ENCODE data around the gene ALOX12B.
"Not testable (repeated sequence)": the region's sequence is repeated elsewhere in the genome, so short reads cannot be mapped to it uniquely, and the experiment has no call there.

The ALOX12B gene

DNA sequence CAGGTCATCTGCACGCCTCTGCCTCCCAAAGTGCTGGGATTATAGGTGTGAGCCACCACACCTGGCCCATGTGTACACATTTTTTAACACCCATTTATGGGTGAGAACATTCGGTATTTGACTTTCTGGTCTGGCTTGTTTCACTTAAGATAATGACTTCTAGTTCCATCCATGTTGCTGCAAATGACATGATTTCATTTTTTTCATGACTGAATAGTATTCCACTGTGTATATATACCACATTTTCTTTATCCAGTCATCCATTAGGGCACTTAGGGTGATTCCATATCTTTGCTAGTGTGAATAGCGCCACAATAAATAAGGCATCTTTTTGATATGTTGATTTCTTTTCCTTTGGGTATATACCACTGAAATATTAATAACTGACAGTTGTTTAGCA lies 5.6 kb downstream of the ALOX12B start:
- H3K4me1 ChIP-seq (ENCODE audit: control insufficient read depth, insufficient read depth, low read length, poor library complexity, severe bottlenecking): no peaks in the 10 kb centered on the region
- H3K27ac ChIP-seq (ENCODE audit: low read depth, low read length, severe bottlenecking): no peak overlapping the region
- WGBS, 2 experiments (ENCODE audit: insufficient coverage in 2 of 2): 75% methylated on average over 1 of the region's 3 CpGs; no CpG with 5 or more reads in 1 of the 2 experiments
- H3K36me3 ChIP-seq (ENCODE audit: control insufficient read depth, insufficient read depth, low read length): no peaks in the 10 kb centered on the region
- no peaks in the 10 kb centered on the region for H3K9me3 ChIP-seq (ENCODE audit: control insufficient read depth, low read length)
- H3K4me3 ChIP-seq (ENCODE audit: extremely low read depth, insufficient read depth, low read length, poor library complexity, severe bottlenecking): no peak overlapping the region

DNA sequence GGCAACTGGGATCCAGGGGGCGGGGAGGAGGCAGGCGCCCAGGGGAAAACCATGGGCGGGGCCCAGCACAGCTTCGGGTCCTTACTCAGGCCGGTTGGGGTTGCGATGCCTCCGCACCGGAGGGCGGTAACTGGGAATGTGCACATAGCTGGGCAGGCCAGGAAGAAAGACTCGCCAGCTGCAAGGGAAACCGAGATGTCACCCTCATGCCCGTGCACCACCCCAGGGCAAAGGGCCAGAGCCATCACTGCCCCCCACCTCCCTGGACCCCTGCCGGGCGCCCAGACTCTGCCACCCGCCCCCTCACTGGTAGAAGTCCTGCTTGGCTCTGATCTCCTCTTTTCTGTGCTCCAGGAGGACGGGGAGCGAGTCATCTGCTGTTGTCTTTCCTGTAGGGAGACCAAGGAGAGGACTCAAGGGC lies 6.7 kb downstream of the ALOX12B start:
- Histone ChIP-seq H3K4me1 (ENCODE audit: control insufficient read depth, insufficient read depth, low read length, poor library complexity, severe bottlenecking) (no peaks in the 10 kb centered on the region), H3K27ac (ENCODE audit: low read depth, low read length, severe bottlenecking) (no peak overlapping the region), H3K9me3 (ENCODE audit: control insufficient read depth, low read length) (no peaks in the 10 kb centered on the region), H3K4me3 (ENCODE audit: extremely low read depth, insufficient read depth, low read length, poor library complexity, severe bottlenecking) (no peak overlapping the region), H3K36me3 (ENCODE audit: control insufficient read depth, insufficient read depth, low read length) (no peaks in the 10 kb centered on the region)
- 78 to 80% methylated on average over 6 to 16 of the region's 17 CpGs for WGBS, 2 experiments (ENCODE audit: insufficient coverage in 2 of 2)

- peak overlapping the region; percentile 37 for H3K4me3 ChIP-seq (ENCODE audit: extremely low read depth, insufficient read depth, low read length, poor library complexity, severe bottlenecking)
- WGBS, 2 experiments (ENCODE audit: insufficient coverage in 2 of 2): 37 to 50% methylated on average over 21 to 22 of the region's 25 CpGs
- H3K9me3 ChIP-seq (ENCODE audit: control insufficient read depth, low read length): no peaks in the 10 kb centered on the region
- no peaks in the 10 kb centered on the region for H3K4me1 ChIP-seq (ENCODE audit: control insufficient read depth, insufficient read depth, low read length, poor library complexity, severe bottlenecking)
- H3K27ac ChIP-seq (ENCODE audit: low read depth, low read length, severe bottlenecking): no peak overlapping the region
- no peaks in the 10 kb centered on the region for H3K36me3 ChIP-seq (ENCODE audit: control insufficient read depth, insufficient read depth, low read length)
These were observed 7.2 kb downstream of the ALOX12B start for GRCh38 chr17:8080208-8080798.

DNA sequence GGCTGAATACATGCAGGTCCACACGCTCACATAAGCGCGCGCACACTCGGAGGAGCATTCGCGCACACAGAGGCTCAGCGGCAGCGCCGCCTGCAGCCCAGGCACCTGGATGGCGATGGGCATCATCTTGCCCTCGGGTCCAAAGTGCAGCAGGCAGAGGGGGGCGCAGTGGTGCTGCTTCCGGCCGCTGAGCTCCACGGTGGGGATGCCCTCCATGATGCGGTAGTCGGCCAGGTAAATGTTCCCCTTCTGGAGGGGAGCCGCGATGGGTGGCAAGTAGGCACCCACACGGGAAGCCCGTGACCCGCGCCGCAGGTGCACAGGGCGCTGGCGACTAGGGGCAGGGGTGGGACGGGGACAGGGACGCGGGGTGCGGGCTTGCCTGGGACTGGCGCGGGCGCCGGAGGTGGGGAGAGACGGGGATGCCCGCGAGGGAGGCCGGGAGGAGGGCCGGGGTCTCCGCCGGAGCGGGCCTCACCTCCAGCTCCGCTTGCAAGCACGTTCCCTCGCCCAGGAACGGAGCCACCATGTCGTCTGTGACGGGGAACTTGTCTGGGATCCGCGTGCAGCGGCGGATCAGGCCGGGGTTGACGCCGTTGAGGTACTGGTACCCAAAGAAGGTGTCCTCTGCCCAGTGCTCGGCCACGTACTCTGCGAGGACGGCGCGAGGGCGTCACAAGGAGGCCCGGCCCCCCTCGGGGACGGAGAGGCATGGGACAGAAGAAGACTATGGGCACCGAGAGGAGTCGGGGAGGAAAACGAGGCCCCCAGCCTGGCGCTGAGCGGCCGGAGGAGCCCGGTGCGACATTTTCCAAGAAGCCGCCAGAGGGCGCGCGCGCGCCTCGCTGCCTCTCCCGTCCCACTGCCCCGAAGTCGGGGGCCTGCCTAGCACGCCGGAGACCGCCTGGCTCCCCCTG lies 8.0 kb downstream of the ALOX12B start:
- no peaks in the 10 kb centered on the region for H3K36me3 ChIP-seq (ENCODE audit: control insufficient read depth, insufficient read depth, low read length)
- H3K9me3 ChIP-seq (ENCODE audit: control insufficient read depth, low read length): no peaks in the 10 kb centered on the region
- H3K27ac ChIP-seq (ENCODE audit: low read depth, low read length, severe bottlenecking): no peak overlapping the region
- H3K4me1 ChIP-seq (ENCODE audit: control insufficient read depth, insufficient read depth, low read length, poor library complexity, severe bottlenecking): no peaks in the 10 kb centered on the region
- H3K4me3 ChIP-seq (ENCODE audit: extremely low read depth, insufficient read depth, low read length, poor library complexity, severe bottlenecking): peak overlapping the region; percentile 37
- WGBS, 2 experiments (ENCODE audit: insufficient coverage in 2 of 2): 2% methylated on average over 82 to 87 of the region's 87 CpGs

DNA sequence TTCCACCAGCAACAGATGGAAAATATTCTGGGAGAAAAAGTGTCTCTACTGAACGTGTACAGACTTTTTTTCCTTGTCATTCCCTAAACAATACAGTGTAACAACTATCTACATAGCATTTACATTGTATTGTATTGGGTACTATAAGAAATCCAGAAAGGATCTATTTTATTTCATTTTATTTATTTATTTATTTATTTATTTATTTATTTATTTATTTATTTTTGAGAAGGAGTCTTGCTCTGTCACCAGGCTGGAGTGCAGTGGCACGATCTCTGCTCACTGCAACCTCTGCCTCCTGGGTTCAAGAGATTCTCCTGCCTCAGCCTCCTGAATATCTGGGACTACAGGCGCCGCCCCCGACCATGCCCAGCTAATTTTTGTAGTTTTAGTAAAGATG lies 9.6 kb downstream of the ALOX12B start:
- not testable (repeated sequence) for H3K36me3 ChIP-seq (ENCODE audit: control insufficient read depth, insufficient read depth, low read length); H3K4me1 ChIP-seq (ENCODE audit: control insufficient read depth, insufficient read depth, low read length, poor library complexity, severe bottlenecking); H3K27ac ChIP-seq (ENCODE audit: low read depth, low read length, severe bottlenecking); H3K9me3 ChIP-seq (ENCODE audit: control insufficient read depth, low read length); H3K4me3 ChIP-seq (ENCODE audit: extremely low read depth, insufficient read depth, low read length, poor library complexity, severe bottlenecking)
- 84 to 100% methylated on average over 2 to 4 of the region's 5 CpGs for WGBS, 2 experiments (ENCODE audit: insufficient coverage in 2 of 2)

DNA sequence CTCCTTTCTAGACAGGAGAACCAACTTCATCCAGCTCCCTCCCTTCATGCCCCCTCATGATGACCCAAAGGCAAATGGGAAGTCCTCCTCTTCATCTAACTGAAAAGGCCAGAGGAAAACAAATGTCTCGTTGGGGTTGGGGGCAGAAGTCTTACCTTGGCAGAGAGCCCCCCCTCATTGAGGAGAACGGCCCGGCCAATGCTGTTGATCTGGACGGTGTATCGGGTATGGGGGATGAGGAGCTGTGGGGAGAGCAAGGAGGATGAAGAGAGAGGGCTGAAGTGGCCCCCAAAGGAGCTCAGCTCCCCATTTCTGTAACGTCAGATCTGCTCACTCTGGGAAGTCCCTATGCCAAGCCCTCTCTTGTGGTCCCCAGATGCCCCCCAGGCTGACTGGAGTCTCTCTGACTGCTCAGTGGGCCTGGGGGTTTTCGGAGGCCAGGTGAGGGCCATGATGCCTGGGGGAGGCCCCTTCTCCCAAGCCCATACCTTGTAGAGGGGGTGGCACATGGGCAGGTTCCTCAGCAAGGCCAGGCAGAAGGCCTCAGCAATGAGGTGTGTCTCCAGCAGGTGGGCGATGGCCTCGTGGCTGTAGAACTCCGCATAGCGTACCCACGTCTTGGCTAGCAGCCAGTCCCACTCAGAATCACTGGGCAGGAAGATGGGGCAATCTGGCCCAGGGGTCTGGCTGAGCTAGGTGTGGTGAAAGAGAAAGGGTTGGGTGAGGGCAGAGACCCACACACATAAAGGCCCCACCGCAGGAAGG lies 10.8 kb downstream of the ALOX12B start:
- Histone ChIP-seq H3K9me3 (ENCODE audit: control insufficient read depth, low read length) (no peaks in the 10 kb centered on the region), H3K4me1 (ENCODE audit: control insufficient read depth, insufficient read depth, low read length, poor library complexity, severe bottlenecking) (peaks cover 2% of the 10 kb centered on the region), H3K27ac (ENCODE audit: low read depth, low read length, severe bottlenecking) (no peak overlapping the region), H3K36me3 (ENCODE audit: control insufficient read depth, insufficient read depth, low read length) (no peaks in the 10 kb centered on the region), H3K4me3 (ENCODE audit: extremely low read depth, insufficient read depth, low read length, poor library complexity, severe bottlenecking) (no peak overlapping the region)
- 90 to 93% methylated on average over 11 to 12 of the region's 13 CpGs for WGBS, 2 experiments (ENCODE audit: insufficient coverage in 2 of 2)

- Histone ChIP-seq H3K4me3 (ENCODE audit: extremely low read depth, insufficient read depth, low read length, poor library complexity, severe bottlenecking) (no peak overlapping the region), H3K36me3 (ENCODE audit: control insufficient read depth, insufficient read depth, low read length) (no peaks in the 10 kb centered on the region), H3K9me3 (ENCODE audit: control insufficient read depth, low read length) (no peaks in the 10 kb centered on the region), H3K4me1 (ENCODE audit: control insufficient read depth, insufficient read depth, low read length, poor library complexity, severe bottlenecking) (peaks cover 2% of the 10 kb centered on the region), H3K27ac (ENCODE audit: low read depth, low read length, severe bottlenecking) (no peak overlapping the region)
- WGBS, 2 experiments (ENCODE audit: insufficient coverage in 2 of 2): 91 to 94% methylated on average over 11 to 13 of the region's 14 CpGs
These were observed 11.8 kb downstream of the ALOX12B start for GRCh38 chr17:8075574-8076342.

DNA sequence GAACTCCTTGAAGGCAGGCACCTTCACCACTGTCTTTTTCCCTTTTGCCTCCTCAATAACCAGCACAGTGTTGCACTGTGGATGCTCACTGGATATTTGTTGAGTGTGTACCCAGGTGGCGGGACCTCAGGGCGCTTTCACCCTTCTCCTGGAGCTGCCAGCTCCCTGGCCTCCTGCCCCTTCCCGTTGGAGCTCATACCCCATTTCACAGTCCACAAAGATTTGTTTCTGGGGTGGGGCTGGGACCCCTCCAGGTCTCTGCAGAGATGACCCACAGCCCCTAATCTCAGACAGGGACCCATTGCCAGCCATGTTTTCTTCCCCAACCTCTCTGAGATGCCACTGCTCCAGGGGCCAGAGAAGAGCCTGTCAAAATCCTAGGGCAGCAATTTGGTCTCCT lies 12.4 kb downstream of the ALOX12B start:
- WGBS, 2 experiments (ENCODE audit: insufficient coverage in 2 of 2): no CpG with 5 or more reads among the region's 3 CpGs
- H3K27ac ChIP-seq (ENCODE audit: low read depth, low read length, severe bottlenecking): no peak overlapping the region
- no peaks in the 10 kb centered on the region for H3K9me3 ChIP-seq (ENCODE audit: control insufficient read depth, low read length)
- H3K4me3 ChIP-seq (ENCODE audit: extremely low read depth, insufficient read depth, low read length, poor library complexity, severe bottlenecking): no peak overlapping the region
- H3K4me1 ChIP-seq (ENCODE audit: control insufficient read depth, insufficient read depth, low read length, poor library complexity, severe bottlenecking): peaks cover 2% of the 10 kb centered on the region
- no peaks in the 10 kb centered on the region for H3K36me3 ChIP-seq (ENCODE audit: control insufficient read depth, insufficient read depth, low read length)

- no peak overlapping the region for H3K4me3 ChIP-seq (ENCODE audit: extremely low read depth, insufficient read depth, low read length, poor library complexity, severe bottlenecking)
- H3K9me3 ChIP-seq (ENCODE audit: control insufficient read depth, low read length): no peaks in the 10 kb centered on the region
- H3K36me3 ChIP-seq (ENCODE audit: control insufficient read depth, insufficient read depth, low read length): no peaks in the 10 kb centered on the region
- peaks cover 2% of the 10 kb centered on the region for H3K4me1 ChIP-seq (ENCODE audit: control insufficient read depth, insufficient read depth, low read length, poor library complexity, severe bottlenecking)
- WGBS, 2 experiments (ENCODE audit: insufficient coverage in 2 of 2): 60 to 68% methylated on average over 7 of the region's 7 CpGs
- H3K27ac ChIP-seq (ENCODE audit: low read depth, low read length, severe bottlenecking): no peak overlapping the region
These were observed 13.0 kb downstream of the ALOX12B start for GRCh38 chr17:8074554-8074953.
